ENCODE data around the gene CYB5A. TPM values are rescaled to one million over a fixed set of nuclear protein-coding genes. Genes with fewer than 3 reads are reported as not detected.

The CYB5A gene
- total RNA-seq, 1 donor from 2014 or later = 53.2 TPM

GRCh38 chr18:74316257-74317170, 24.8 kb upstream of the CYB5A start:
- Histone ChIP-seq H3K27me3 (ENCODE audit: control insufficient read depth, insufficient read depth, low read length) (no peaks in the 10 kb centered on the region), H3K4me3 (ENCODE audit: low read depth, low read length) (no peak overlapping the region), H3K36me3 (ENCODE audit: control insufficient read depth, insufficient read depth, low read length) (no peaks in the 10 kb centered on the region)
- DNase-seq (ENCODE audit: low read depth) = peak; percentile 62
- no peak for FAIRE-seq
- TF ChIP-seq, protein P1, sequence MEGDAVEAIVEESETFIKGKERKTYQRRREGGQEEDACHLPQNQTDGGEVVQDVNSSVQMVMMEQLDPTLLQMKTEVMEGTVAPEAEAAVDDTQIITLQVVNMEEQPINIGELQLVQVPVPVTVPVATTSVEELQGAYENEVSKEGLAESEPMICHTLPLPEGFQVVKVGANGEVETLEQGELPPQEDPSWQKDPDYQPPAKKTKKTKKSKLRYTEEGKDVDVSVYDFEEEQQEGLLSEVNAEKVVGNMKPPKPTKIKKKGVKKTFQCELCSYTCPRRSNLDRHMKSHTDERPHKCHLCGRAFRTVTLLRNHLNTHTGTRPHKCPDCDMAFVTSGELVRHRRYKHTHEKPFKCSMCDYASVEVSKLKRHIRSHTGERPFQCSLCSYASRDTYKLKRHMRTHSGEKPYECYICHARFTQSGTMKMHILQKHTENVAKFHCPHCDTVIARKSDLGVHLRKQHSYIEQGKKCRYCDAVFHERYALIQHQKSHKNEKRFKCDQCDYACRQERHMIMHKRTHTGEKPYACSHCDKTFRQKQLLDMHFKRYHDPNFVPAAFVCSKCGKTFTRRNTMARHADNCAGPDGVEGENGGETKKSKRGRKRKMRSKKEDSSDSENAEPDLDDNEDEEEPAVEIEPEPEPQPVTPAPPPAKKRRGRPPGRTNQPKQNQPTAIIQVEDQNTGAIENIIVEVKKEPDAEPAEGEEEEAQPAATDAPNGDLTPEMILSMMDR (IDR thresholded peaks at IDR 0.05; ENCODE audit: insufficient read depth, low read length, severe bottlenecking) = no peak

GRCh38 chr18:74315464-74316256, 23.9 kb upstream of the CYB5A start, which contains the start of gene C18orf63:
Gene C18orf63, plus strand, starts transcription at chr18:74315839. Its CDS starts 2,027 bp downstream, at chr18:74317866.
- no peak for FAIRE-seq
- Histone ChIP-seq H3K4me3 (ENCODE audit: low read depth, low read length) (no peak within 1 kb of the TSS), H3K27me3 (ENCODE audit: control insufficient read depth, insufficient read depth, low read length) (no peaks in the 10 kb centered on the region)

DNA sequence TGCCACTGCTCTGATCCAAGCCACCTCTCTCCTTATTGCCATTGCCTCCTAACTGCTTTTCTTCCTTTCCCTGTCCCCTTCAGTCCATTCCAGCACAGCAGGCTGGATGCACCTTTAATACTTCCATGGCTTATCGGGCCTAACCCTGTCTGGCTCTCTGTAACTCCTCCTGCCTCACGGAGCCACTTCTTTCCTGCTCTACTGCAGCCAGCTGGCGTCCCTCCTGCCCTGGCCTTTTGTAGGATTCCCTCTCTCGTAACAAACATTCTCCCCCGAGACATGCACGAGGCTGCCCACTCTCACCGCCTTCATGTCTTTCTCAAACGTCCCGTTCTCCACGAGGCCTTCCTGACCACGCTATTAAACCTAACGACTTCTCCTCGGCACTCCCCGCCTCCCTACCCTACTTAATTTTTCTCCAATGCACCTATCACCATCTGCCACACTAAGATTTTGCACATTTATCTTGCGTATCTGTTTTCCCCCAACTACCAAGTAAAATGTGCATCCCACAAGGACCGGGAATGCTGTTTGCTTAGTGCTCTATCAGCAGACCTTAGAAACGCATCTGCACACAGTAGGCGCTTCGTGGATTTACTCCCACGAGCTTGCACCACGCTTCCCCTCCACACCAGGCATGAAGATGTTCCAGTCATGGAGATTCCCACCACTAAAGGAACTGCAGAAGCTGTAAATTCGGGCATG, 23.1 kb upstream of the CYB5A start:
- H3K27me3 ChIP-seq (ENCODE audit: control insufficient read depth, insufficient read depth, low read length) = no peaks in the 10 kb centered on the region
- H3K4me3 ChIP-seq (ENCODE audit: low read depth, low read length) = no peak overlapping the region
- DNase-seq (ENCODE audit: low read depth) (no peak), FAIRE-seq (no peak)
- H3K36me3 ChIP-seq (ENCODE audit: control insufficient read depth, insufficient read depth, low read length) = no peaks in the 10 kb centered on the region
- TF ChIP-seq, protein P1 (IDR thresholded peaks at IDR 0.05; ENCODE audit: insufficient read depth, low read length, severe bottlenecking) = no peak

More at GRCh38 chr18:74315464-74316256, 23.9 kb upstream of the CYB5A start, which contains the start of gene C18orf63:
- TF ChIP-seq, protein P1 (IDR thresholded peaks at IDR 0.05; ENCODE audit: insufficient read depth, low read length, severe bottlenecking) = no peak
- H3K36me3 ChIP-seq (ENCODE audit: control insufficient read depth, insufficient read depth, low read length) = no peaks in the 10 kb centered on the region
- DNase-seq (ENCODE audit: low read depth) = no peak

DNA sequence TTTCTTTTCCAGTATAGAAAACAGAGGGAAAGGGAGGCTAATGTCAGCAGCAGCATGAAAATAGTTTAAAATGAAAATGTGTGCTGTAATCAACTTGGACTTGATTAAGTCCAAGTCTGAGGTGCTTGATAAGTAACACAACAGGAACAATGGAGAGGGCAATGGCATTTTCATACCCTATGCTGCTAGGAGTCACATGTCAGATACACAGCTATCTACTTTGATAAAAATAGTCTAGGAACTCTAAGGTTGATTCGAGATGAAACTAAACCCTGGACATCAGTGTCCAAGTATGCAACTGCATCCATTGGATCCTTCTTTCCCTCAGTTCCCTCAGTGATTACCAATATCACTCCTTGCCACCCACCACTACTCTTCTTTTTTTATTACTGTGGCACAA, 19.2 kb upstream of the CYB5A start:
- no peaks in the 10 kb centered on the region for H3K36me3 ChIP-seq (ENCODE audit: control insufficient read depth, insufficient read depth, low read length)
- DNase-seq (ENCODE audit: low read depth) = no peak
- TF ChIP-seq, protein P1 (IDR thresholded peaks at IDR 0.05; ENCODE audit: insufficient read depth, low read length, severe bottlenecking) = no peak
- H3K4me3 ChIP-seq (ENCODE audit: low read depth, low read length) = no peak overlapping the region
- no peak for FAIRE-seq
- no peaks in the 10 kb centered on the region for H3K27me3 ChIP-seq (ENCODE audit: control insufficient read depth, insufficient read depth, low read length)

DNA sequence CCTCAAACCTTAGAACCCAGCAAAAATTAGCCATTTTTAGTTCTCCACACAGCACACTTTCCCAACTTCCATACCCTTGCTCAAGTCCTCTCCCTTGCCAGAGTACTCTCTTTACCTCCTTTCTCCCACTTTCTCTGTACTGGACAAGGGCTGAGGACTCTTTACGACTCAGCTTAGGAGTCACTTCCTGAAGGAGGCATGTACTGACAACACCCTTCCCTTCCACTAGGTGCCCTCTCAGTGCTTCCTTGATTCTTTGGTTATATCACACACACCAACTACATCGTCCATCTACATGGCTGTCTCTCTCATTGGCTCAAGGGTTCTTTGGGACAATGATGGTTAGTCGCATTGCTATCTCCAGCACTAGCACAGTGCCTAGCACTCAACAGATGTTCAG, 18.6 kb upstream of the CYB5A start:
- Histone ChIP-seq H3K36me3 (ENCODE audit: control insufficient read depth, insufficient read depth, low read length) (no peaks in the 10 kb centered on the region), H3K4me3 (ENCODE audit: low read depth, low read length) (no peak overlapping the region), H3K27me3 (ENCODE audit: control insufficient read depth, insufficient read depth, low read length) (no peaks in the 10 kb centered on the region)
- FAIRE-seq (peak; percentile 83), DNase-seq (ENCODE audit: low read depth) (peak; percentile 81)
- TF ChIP-seq, protein P1 (IDR thresholded peaks at IDR 0.05; ENCODE audit: insufficient read depth, low read length, severe bottlenecking) = peak; percentile 72
